ENCODE measurements around the gene IGF1R.

The IGF1R gene

DNA sequence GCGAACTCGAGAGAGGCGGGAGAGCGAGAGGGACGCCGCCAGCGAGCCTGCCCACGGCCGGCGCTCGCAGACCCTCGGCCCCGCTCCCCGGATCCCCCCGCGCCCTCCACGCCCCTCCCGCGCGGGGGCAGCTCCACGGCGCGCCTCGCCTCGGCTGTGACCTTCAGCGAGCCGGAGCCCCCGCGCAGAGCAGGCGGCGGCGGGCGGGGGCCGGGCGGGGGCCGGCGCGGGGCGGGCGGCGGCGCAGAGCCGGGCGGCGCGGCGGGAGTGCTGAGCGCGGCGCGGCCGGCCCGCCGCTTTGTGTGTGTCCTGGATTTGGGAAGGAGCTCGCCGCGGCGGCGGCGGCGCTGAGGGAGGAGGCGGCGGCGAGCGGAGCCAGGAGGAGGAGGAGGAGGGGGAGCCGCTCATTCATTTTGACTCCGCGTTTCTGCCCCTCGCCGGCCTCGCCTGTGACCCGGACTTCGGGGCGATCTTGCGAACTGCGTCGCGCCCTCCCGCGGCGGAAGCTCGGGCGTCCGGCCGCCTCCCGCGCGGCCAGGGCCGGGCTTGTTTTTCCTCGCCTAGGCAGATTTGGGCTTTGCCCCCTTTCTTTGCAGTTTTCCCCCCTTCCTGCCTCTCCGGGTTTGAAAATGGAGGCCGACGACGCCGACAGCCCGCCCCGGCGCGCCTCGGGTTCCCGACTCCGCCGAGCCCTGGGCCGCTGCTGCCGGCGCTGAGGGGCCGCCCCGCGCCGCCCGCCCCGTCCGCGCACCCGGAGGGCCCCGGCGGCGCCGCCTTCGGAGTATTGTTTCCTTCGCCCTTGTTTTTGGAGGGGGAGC is 524 bp downstream of the IGF1R start:
- DNase-seq (ENCODE audit: low read depth): no peak

DNA sequence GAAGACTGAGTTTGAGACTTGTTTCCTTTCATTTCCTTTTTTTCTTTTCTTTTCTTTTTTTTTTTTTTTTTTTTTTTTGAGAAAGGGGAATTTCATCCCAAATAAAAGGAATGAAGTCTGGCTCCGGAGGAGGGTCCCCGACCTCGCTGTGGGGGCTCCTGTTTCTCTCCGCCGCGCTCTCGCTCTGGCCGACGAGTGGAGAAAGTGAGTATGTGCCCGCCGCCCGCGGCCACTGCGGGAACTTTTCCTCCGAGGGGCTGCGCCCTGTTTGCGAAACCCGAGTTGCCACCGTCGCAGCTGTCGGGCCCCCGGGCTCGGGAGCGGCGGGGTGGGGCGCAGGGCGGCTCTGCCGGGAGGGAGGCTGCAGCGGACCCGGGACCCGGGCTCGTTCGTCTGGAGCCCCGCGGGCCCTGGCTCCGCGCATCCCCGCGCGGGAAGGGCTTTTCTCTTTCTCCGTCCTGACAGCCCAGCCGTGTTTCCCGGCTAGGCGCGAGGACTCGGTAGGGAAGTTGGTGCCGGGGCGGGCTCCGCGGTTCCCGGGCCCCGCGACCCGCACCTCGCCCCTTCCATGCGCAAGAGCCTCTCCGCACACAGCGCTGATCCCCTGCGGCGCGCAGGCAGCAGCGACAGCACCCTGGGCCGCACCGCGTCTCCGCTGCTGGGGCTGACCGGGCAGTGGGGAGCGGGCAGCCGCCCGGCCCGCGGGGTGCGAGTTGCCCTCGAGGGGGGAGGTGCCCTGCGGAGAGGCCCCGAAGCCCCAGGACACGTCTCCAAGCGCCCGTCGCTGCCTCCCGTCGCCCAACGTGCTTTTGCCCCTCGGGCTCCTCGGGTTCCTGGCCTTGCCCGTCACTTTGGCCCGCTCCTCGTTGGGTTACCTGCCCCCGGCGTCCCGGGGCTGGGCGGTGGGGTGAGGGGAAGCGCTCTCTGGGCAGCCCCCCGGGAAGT is 1.4 kb downstream of the IGF1R start:
- DNase-seq (ENCODE audit: low read depth): no peak

DNA sequence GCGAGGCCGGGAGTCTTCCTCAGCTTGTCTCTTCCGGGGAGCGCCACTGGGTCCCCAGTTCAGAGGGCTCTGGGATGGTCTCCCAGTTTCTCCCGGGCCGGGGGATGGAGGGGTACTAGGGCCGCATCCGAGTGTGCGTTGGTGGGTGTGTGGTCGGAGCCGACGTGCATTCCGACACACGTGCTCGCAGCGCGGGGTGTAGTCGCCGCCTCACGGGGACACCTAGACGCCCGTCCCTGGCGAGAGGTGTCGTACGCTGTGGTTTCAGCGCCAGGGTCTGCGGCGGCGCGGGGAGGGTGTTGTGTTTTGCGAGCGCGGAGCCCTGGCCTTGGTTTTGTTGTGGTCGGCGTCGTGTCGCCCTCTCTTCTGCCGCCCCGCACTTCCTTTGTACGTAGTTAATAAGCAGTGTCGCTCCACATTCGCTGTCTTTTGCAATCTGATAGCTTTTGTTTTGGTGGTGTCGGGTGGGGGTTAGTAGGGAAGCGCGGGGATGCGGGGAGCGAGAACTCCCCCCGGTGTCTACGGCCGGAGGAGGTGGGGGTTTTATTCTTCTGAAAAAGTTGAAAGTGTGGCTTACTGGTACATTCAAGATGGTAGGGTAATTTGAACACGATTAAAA is 2.2 kb downstream of the IGF1R start:
- no peak for DNase-seq (ENCODE audit: low read depth)

DNA sequence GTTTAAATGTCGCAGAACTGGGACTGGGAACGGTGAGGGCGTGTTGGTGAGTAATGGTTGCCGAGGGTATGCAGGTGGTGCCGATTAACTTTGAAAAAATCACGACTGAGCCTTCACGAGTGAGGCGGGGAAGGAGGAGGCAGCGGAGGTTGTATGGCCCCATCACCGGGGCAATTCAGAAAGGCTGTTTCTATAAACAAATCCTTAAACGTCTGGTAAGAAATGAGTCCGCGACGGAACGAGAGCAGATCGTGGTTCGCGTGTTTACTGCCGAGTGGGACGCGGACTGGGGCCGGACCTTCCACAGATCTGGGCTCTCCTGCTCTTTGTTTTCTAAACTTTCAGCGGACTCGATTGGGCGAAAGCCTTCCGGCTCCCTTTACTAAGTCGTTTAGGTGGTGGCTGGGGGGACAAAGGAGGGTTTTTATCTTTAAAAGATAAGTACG is 2.7 kb downstream of the IGF1R start:
- DNase-seq (ENCODE audit: low read depth): no peak

DNA sequence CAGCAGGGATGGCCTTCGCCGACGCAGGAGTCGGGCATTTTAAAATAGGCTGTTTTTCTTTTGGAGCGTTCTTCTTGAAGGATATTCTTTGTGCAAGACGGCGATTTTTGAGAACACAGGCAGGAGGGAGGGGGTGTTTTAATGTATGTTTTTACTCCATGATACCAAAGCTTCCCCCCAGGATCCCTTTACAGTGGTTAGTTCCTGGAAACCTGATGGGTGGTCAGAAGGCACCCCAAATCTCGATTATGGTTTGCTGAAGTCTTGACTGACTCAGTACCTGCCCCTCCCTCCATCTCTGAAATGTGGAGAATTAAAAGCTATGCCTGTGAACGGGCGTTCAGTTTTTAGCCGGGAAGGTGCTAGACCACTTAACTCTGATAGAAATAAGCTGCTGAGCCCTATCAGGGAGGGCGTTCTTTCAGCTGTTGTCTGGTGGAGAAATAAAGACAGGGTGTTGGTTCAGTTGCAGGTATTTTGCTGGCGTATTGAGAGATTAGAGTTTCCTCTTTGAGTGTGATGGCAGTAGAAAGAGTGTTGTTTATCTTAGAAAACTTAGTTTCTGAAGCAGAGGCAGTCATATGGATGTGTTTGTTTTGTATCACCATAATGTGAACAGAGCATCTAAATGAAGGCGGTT is 3.4 kb downstream of the IGF1R start:
- no peak for DNase-seq (ENCODE audit: low read depth)

DNA sequence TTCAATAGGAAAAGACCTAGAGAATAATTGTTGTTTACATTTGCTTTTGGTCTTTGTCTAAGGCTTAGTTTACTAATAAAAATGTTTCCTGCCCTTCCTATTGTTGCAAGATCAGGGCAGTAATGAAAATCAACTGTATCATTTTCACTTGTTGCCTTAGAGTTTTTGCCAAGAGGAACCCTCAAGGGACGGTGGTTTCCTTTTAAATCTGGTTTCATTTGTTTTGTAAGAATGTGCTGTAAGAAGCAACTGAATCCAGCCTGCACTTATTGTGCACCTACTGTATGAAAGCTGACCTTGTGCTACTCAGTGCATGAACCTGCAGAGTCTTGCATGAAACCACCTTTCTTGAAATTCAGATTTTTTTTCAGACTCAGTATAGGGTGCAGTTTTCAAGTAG is 5.3 kb downstream of the IGF1R start:
- no peak for DNase-seq (ENCODE audit: low read depth)

DNA sequence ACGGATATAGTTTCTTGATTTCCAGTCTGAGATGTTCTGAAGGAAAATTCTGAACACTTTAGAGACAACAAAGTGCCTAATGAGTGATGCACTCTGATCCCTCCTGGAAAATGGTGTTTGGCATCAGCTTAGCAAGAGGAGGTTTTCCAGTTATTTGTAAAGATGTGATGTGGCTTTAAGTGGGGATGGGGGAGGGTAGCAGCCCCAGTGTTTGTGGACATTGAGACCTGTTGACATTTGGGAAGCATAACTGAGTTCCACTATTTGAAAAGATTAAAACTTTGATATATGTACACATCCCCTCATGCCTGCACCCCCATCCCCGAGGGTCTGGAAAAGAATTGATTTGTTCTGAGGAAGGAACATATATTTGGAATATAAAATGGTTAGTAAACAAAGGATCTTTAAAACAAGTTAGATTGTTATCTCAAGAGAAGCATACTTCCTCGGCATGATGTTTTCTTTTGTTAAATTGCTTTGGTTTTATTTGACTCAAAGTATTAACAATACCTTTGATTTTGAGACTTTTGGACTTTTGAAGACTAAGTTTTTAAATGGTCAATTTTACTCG is 6.5 kb downstream of the IGF1R start:
- DNase-seq (ENCODE audit: low read depth): no peak

DNA sequence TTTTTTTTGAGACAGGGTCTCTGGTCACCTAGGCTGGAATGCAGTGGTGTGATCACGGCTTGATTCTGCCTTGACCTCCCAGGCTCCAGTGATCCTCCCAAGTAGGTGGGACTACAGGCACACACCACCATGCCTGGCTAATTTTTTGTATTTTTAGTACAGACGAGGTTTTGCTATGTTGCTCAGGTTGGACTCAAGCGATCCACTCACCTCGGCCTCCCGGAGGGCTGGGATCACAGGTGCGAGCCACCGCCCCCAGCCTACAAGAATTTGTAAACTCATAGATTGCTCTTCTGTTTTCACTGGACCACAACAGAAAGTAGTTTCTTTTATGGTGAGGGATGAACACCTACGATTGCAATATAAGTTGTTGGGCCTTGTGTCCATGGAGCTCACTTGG is 7.4 kb downstream of the IGF1R start:
- no peak for DNase-seq (ENCODE audit: low read depth)

DNA sequence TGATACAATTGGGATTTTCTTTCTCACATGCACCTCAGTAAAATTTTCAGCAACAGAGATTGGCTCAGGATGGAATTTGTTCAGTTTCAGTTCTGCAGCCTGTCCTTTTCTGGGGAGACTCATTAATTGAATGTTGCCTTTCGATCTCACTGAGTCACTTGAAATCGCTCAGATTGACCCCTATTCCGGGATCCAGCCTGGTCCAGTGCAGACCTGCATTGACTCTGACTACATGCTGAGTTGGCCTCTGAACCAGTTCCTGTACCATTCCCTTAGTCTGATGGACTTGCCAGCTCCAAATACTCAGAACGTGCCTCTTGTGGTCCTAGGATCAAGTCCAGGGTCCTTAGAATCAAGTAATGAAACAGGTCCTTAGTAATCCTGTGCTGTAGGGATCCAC is 9.4 kb downstream of the IGF1R start:
- DNase-seq (ENCODE audit: low read depth): no peak

DNA sequence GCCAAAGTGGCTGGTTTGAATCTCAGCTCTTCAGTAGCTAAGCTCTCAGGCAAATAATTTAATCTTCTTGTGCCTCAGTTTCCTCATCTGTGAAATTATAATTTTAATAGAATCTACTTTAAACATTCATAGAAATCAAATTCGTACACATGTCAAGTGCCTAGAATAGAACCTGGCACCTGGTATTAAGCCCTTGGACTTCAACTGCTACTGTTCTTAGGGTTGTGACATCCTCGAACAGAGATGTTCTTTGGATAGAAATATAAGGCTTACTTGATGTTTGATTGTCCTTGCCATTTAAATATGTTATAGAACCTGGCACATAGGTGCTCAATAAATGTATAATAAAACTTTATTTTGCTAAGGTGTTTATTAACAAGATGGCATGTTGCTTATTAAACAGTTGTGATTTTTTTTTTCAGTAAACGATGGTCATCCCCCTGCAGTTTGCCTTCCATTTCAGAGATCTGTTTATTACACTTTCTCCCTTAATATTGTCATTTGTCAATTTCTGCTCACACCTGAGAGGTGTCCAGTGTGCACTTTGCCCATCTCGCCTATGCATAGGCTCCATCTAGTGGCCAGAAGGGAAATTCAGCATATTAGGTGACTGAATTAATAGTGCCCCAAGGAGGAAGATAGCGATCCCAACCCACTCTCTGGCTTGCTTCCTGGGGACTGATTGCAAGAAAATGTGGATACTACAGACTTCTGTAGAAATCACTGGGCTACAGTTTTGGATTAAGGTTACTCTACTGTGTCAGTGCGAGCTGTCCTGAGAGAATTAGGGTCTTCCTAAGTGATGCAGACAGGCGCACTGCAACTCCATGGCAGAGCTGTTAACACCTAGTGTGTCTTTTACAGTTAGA is 10.7 kb downstream of the IGF1R start:
- DNase-seq (ENCODE audit: low read depth): no peak

DNA sequence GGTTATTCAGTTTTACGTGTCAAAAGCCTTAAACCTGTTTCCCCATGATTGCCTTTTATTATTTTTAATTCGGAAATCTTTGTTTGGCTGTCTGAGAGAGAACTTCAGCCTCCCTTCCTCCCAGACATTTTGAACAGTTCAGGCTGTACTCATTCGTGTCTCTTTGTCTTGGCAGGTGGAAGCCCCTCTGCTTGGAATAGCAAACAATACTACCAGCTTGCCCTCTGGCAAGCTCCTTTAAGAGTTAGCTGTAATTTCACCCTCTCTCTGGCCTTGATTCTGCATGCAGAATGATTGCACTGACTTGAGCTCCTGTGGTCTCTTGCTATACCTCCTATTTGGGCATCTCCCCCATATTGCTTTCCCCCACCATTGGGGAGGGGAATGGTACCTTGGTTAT is 11.7 kb downstream of the IGF1R start:
- DNase-seq (ENCODE audit: low read depth): no peak

DNA sequence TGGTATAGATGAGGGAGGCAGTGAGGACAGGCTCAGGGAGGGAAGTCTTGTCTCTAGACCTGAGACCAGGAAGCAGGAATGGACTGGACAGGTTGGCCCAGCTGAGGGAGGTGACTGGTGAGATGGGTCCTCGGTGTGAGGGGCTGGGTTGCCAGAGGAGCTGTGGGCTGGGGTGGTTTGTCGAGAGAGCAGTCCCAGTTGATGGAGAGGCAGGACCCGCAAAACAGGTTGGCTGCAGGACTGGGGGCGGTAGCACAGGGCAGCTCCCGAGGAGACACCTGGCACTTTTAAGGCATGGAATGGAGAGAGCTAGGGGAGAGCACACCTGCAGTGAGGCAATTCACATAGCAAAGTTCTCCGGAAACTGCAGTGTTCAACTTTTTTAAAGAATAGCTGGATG is 14.7 kb downstream of the IGF1R start:
- no peak for DNase-seq (ENCODE audit: low read depth)

DNA sequence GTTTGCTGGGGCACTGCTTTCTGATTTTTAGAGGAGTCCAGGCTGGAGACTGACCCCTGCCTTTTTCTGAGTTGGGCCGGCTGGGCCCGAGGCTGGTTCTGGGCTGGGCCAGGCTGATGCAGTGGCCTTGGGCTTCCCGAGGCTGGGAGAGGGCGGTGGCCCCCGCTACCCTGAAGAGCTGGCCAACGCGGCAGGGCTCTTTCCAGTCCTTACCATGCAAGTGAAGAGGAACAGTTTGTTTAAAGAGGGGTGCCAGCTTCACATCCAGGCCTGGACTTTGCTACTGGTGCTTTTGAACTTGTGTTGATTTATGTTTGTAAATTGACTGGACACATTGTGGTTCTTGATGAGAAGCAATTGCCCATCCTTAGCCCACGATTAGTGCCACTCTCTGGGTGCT is 15.3 kb downstream of the IGF1R start:
- DNase-seq (ENCODE audit: low read depth): no peak

DNA sequence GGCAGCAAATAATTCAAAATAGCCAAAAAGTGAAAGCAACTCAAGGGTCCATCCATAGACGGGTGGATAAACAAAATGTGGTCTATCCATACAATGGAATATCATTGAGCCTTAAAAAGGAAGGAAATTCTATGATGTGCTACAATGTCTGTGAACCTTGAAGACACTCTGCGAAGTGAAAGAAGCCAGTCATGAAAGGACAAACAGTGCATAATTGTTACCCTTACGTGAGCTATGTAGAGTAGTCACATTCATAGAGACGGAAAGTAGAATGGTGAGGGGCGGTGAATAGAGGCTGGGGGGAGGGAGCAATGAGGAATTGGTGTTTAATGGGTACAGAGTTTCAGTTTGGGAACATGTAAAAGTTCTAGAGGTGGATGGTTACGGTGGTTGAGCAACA is 18.1 kb downstream of the IGF1R start:
- no peak for DNase-seq (ENCODE audit: low read depth)

DNA sequence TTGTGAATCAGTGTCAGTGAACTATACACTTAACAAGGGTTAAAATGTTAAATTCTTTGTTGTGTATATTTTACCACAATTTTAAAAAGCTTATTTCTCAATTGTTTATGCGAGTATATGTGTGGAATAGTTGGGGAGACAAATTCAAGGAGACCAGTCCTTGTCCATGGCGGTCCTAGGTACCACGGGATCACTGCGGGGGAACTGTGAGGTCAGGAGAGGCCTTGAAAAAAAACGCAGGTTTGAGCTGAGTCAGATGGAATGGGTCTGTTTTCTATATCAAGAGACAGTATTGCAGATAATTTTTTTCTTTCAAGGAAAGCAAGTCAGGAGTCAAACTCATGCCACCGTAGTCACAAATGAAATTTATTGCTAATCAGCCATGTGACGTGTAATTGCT is 18.5 kb downstream of the IGF1R start:
- no peak for DNase-seq (ENCODE audit: low read depth)

DNA sequence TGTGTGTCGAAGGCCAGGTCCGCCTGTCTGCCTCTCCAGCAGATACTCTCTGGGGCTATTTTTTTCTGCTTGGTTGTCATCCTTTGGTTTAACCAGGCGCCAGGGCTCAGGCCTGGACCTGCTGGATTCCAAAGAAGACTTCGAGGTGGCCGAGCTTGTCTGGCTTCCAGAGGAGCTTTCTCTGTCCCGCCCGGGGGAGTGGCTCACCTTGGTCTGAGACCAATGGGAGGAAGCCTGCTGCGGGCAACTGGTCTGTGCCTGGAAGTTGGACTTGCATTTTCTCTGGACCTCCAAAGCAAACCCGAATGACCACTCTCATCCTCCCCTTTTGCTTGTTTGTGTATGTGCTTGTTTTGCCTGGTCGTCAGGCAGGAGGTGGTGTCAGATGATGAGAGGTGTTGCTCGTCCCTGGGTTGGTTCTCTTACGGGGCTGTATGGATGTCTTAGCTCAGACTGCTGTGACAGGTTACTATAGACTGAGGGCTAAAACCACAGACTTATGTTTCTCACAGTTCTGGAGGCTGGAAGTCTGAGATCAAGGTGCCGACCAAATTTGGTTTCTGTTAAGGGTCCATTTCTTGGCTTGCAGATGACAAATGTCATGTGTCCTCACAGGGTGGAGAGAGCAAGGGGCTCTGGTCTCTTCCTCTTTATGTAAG is 19.3 kb downstream of the IGF1R start:
- DNase-seq (ENCODE audit: low read depth): no peak

DNA sequence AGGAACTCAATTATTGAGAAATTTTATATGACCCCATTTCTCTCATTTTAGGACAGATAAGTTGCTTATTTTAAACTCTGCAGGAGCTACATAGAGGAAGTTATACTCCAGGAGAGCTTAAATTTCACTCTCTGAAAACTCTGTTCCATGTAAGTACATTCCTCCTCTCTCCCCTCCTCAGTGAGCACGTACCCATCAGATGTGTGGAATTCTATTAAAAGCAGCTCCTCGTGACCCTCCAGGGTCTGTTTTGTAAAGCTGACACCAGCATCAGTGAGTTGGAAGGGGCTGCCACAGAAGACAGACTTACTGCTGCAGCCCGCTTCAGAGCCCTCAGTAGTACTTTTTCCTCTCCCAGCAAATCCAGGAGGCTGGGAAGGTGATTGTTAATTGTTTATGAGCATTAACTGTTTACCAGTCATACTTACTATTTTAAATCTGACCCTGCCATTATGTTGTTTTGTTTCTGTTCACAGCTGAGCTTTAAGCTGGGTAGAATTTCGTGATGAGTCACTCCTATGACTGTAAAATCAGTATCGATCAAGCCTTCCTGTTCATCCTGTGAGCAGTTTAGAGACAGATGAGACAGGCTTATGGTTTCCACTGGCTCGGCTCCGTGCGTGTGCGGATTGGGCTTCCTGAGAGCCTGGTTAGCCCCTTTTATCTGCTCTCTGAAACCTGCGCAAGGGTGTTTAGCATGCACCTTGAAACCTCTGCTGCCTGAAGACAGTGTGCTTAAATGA is 20.4 kb downstream of the IGF1R start:
- DNase-seq (ENCODE audit: low read depth): no peak

DNA sequence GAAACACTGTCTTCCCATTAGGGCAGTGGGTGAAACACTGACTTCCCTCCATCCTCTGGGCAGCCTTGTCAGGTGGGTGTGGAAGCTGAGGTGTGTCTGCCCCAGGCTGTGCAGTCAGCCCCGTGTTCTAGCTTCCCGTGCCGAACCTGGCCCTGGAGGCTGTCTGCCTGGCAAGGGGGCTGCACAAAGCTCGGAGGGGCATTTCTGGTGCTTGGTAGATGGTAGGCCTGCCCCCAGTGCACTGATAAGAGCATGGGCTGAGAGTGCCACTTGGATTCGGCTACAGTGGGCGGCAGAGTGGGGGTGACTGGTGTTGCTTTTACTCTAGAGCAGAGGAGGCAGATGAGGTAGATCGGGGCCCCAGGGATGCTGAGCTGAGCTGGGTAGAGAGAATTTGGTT is 21.3 kb downstream of the IGF1R start:
- no peak for DNase-seq (ENCODE audit: low read depth)

Measured in activated gamma-delta T cell treated with anti-CD3 and anti-CD28 coated beads, Interleukin-2, amount 50 U/mL, for 16 hours (primary cell).